ENCODE measurements around the gene MAMDC4. TPM values are rescaled to one million over a fixed set of nuclear protein-coding genes. Genes with fewer than 3 reads are reported as not detected.

MAMDC4 gene
- total and polyA plus RNA-seq, 2 experiments from 2014 or later = 1.7 to 6.8 TPM

DNA sequence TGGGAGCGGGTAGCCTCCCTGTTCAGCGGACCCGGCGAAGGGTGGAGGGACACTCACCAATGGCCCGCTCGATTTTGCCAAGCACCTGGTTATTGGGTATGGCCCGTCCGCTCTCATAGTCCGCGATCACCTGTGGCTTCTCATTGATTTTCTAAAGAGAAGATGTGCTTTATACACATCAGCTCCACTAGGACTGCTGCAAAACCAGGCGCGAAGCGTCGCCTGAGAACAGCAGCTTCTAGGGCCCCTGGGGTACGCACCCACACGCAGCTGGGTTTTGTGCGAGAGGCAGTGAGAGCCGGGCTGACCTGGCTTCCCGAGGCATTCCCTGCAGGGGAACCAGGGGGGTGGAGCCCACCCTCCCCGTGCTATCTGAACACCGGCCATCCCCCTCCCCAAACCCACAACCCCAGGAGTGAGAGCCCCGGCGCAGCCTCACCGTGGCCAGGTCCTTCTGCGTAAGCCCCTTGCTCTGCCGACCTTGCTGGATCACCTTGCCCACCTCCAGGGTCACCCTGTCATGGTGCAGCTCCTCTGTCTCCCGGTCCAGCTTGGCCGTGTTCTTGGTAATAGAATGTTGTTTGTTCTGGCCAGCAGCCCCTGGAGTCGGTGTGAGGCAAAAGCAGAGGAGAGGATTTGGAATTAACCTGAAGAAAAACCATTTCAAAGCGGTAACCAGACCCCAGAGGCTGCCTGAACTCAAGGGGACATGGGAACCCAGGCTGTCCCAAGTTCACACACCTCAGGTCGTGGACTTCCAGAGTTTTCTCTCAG lies 10.9 kb downstream of the MAMDC4 start:
- Histone ChIP-seq H3K9me2 (ENCODE audit: insufficient read depth) (peaks cover 4% of the 10 kb centered on the region; the same call in 1 of the 2 replicates), H3K4me1 (ENCODE audit: insufficient read depth) (peaks cover 3% of the 10 kb centered on the region; the same call in 1 of the 2 replicates), H3K4me3 (no peak overlapping the region), H4K20me1 (replicated peaks; ENCODE audit: insufficient read depth) (peaks cover 20% of the 10 kb centered on the region), H3K79me2 (replicated peaks; ENCODE audit: insufficient read depth) (peaks cover 21% of the 10 kb centered on the region), H3K27ac (ENCODE audit: low read depth) (no peak overlapping the region), H3F3A (replicated peaks; ENCODE audit: low read depth) (0 out of 2 replicates have a peak, but pooled peaks cover 2% of the 10 kb centered on the region), H2AFZ (no peak overlapping the region), H3K36me3 (ENCODE audit: insufficient read depth) (peaks cover 13% of the 10 kb centered on the region), H3K4me2 (no peak overlapping the region), H3K27me3 (ENCODE audit: insufficient read depth) (no peaks in the 10 kb centered on the region)
- ATAC-seq (no peak), DNase-seq (ENCODE audit: low spot score) (no peak)
- H3K4me1 Mint-ChIP-seq = peaks cover 5% of the 10 kb centered on the region
- no peak overlapping the region for H3K27ac Mint-ChIP-seq
- peaks cover 13% of the 10 kb centered on the region for H3K9me3 Mint-ChIP-seq
- H3K4me3 Mint-ChIP-seq = no peak overlapping the region
- peaks cover 9% of the 10 kb centered on the region for H3K27me3 Mint-ChIP-seq (ENCODE audit: insufficient read depth, low read depth, poor library complexity)
- H3K36me3 Mint-ChIP-seq (ENCODE audit: low read depth) = peaks cover 50% of the 10 kb centered on the region
- TF ChIP-seq, protein P1, sequence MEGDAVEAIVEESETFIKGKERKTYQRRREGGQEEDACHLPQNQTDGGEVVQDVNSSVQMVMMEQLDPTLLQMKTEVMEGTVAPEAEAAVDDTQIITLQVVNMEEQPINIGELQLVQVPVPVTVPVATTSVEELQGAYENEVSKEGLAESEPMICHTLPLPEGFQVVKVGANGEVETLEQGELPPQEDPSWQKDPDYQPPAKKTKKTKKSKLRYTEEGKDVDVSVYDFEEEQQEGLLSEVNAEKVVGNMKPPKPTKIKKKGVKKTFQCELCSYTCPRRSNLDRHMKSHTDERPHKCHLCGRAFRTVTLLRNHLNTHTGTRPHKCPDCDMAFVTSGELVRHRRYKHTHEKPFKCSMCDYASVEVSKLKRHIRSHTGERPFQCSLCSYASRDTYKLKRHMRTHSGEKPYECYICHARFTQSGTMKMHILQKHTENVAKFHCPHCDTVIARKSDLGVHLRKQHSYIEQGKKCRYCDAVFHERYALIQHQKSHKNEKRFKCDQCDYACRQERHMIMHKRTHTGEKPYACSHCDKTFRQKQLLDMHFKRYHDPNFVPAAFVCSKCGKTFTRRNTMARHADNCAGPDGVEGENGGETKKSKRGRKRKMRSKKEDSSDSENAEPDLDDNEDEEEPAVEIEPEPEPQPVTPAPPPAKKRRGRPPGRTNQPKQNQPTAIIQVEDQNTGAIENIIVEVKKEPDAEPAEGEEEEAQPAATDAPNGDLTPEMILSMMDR (conservative IDR thresholded peaks at IDR 0.05; ENCODE audit: low read depth in 2 of 2) = no peak
- TF ChIP-seq NANOG (IDR thresholded peaks at IDR 0.05; ENCODE audit: borderline replicate concordance) = no peak
- TF ChIP-seq STAT1 (IDR thresholded peaks at IDR 0.05; ENCODE audit: unreplicated experiment) = no peak
- TF ChIP-seq EZH2phosphoT487 (IDR thresholded peaks at IDR 0.05; ENCODE audit: unreplicated experiment) = no peak
- no peak for TF ChIP-seq EZH2 (IDR thresholded peaks at IDR 0.05; ENCODE audit: low read depth, unreplicated experiment)
- TF ChIP-seq, protein P2, sequence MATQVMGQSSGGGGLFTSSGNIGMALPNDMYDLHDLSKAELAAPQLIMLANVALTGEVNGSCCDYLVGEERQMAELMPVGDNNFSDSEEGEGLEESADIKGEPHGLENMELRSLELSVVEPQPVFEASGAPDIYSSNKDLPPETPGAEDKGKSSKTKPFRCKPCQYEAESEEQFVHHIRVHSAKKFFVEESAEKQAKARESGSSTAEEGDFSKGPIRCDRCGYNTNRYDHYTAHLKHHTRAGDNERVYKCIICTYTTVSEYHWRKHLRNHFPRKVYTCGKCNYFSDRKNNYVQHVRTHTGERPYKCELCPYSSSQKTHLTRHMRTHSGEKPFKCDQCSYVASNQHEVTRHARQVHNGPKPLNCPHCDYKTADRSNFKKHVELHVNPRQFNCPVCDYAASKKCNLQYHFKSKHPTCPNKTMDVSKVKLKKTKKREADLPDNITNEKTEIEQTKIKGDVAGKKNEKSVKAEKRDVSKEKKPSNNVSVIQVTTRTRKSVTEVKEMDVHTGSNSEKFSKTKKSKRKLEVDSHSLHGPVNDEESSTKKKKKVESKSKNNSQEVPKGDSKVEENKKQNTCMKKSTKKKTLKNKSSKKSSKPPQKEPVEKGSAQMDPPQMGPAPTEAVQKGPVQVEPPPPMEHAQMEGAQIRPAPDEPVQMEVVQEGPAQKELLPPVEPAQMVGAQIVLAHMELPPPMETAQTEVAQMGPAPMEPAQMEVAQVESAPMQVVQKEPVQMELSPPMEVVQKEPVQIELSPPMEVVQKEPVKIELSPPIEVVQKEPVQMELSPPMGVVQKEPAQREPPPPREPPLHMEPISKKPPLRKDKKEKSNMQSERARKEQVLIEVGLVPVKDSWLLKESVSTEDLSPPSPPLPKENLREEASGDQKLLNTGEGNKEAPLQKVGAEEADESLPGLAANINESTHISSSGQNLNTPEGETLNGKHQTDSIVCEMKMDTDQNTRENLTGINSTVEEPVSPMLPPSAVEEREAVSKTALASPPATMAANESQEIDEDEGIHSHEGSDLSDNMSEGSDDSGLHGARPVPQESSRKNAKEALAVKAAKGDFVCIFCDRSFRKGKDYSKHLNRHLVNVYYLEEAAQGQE (IDR thresholded peaks at IDR 0.05; ENCODE audit: unreplicated experiment) = no peak
- TF ChIP-seq, protein P3, sequence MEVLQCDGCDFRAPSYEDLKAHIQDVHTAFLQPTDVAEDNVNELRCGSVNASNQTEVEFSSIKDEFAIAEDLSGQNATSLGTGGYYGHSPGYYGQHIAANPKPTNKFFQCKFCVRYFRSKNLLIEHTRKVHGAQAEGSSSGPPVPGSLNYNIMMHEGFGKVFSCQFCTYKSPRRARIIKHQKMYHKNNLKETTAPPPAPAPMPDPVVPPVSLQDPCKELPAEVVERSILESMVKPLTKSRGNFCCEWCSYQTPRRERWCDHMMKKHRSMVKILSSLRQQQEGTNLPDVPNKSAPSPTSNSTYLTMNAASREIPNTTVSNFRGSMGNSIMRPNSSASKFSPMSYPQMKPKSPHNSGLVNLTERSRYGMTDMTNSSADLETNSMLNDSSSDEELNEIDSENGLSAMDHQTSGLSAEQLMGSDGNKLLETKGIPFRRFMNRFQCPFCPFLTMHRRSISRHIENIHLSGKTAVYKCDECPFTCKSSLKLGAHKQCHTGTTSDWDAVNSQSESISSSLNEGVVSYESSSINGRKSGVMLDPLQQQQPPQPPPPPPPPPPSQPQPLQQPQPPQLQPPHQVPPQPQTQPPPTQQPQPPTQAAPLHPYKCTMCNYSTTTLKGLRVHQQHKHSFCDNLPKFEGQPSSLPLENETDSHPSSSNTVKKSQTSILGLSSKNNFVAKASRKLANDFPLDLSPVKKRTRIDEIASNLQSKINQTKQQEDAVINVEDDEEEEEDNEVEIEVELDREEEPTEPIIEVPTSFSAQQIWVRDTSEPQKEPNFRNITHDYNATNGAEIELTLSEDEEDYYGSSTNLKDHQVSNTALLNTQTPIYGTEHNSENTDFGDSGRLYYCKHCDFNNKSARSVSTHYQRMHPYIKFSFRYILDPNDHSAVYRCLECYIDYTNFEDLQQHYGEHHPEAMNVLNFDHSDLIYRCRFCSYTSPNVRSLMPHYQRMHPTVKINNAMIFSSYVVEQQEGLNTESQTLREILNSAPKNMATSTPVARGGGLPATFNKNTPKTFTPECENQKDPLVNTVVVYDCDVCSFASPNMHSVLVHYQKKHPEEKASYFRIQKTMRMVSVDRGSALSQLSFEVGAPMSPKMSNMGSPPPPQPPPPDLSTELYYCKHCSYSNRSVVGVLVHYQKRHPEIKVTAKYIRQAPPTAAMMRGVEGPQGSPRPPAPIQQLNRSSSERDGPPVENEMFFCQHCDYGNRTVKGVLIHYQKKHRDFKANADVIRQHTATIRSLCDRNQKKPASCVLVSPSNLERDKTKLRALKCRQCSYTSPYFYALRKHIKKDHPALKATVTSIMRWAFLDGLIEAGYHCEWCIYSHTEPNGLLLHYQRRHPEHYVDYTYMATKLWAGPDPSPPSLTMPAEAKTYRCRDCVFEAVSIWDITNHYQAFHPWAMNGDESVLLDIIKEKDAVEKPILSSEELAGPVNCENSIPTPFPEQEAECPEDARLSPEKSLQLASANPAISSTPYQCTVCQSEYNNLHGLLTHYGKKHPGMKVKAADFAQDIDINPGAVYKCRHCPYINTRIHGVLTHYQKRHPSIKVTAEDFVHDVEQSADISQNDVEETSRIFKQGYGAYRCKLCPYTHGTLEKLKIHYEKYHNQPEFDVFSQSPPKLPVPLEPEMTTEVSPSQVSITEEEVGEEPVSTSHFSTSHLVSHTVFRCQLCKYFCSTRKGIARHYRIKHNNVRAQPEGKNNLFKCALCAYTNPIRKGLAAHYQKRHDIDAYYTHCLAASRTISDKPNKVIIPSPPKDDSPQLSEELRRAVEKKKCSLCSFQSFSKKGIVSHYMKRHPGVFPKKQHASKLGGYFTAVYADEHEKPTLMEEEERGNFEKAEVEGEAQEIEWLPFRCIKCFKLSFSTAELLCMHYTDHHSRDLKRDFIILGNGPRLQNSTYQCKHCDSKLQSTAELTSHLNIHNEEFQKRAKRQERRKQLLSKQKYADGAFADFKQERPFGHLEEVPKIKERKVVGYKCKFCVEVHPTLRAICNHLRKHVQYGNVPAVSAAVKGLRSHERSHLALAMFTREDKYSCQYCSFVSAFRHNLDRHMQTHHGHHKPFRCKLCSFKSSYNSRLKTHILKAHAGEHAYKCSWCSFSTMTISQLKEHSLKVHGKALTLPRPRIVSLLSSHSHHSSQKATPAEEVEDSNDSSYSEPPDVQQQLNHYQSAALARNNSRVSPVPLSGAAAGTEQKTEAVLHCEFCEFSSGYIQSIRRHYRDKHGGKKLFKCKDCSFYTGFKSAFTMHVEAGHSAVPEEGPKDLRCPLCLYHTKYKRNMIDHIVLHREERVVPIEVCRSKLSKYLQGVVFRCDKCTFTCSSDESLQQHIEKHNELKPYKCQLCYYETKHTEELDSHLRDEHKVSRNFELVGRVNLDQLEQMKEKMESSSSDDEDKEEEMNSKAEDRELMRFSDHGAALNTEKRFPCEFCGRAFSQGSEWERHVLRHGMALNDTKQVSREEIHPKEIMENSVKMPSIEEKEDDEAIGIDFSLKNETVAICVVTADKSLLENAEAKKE (CRISPR knock-in tag; IDR thresholded peaks at IDR 0.05) = no peak
- TF ChIP-seq POLR2AphosphoS5 (IDR thresholded peaks at IDR 0.05; ENCODE audit: low read depth) = no peak
- TF ChIP-seq CREB1 (CRISPR knock-in tag; IDR thresholded peaks at IDR 0.05; ENCODE audit: low read depth) = no peak
- TF ChIP-seq, protein P4, sequence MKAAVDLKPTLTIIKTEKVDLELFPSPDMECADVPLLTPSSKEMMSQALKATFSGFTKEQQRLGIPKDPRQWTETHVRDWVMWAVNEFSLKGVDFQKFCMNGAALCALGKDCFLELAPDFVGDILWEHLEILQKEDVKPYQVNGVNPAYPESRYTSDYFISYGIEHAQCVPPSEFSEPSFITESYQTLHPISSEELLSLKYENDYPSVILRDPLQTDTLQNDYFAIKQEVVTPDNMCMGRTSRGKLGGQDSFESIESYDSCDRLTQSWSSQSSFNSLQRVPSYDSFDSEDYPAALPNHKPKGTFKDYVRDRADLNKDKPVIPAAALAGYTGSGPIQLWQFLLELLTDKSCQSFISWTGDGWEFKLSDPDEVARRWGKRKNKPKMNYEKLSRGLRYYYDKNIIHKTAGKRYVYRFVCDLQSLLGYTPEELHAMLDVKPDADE (IDR thresholded peaks at IDR 0.05) = no peak
- TF ChIP-seq ZNF331 (CRISPR knock-in tag; IDR thresholded peaks at IDR 0.05; ENCODE audit: low read depth) = no peak
- no peak for TF ChIP-seq JUNB (IDR thresholded peaks at IDR 0.05; ENCODE audit: unreplicated experiment)
- TF ChIP-seq ZNF114 (CRISPR knock-in tag; IDR thresholded peaks at IDR 0.05) = no peak

Data from GM23338 (cell line).